Central memory CD8-positive, alpha-beta T cell (primary cell): Measurements from ENCODE around the gene CACNG4.

Experiments used
- ATAC-seq: fragments of 150-1000 bp; cut with Tn5 transposase; replicated peaks from 2 replicates; pipeline ENCODE4 v1.10.0; 2022; ENCODE audit warnings: mild to moderate bottlenecking, moderate FRiP score, moderate number of reproducible peaks; ENCODE audit not compliant: poor library complexity, severe bottlenecking; ENCODE audit errors: extremely low read depth
- DNase-seq, 2 donors: peaks; one replicate each; pipeline ENCODE4 v3.0.0; 2021; ENCODE audit warnings: low spot score in 2 of 2
- H3K27ac Mint-ChIP-seq: one replicate; pipeline ENCODE4 v1.8.0; 2022; ENCODE audit warnings: low read depth, mild to moderate bottlenecking, moderate library complexity, mixed read lengths
- H3K27me3 Mint-ChIP-seq: one replicate; pipeline ENCODE4 v1.8.0; 2022; ENCODE audit warnings: mixed read lengths
- H3K36me3 Mint-ChIP-seq: one replicate; pipeline ENCODE4 v1.8.0; 2022; ENCODE audit warnings: mild to moderate bottlenecking, moderate library complexity, mixed read lengths; ENCODE audit not compliant: insufficient read depth
- H3K4me1 Mint-ChIP-seq: one replicate; pipeline ENCODE4 v1.8.0; 2022; ENCODE audit warnings: mixed read lengths
- H3K4me3 Mint-ChIP-seq: one replicate; pipeline ENCODE4 v1.8.0; 2022; ENCODE audit warnings: mild to moderate bottlenecking, moderate library complexity, mixed read lengths
- H3K9me3 Mint-ChIP-seq: one replicate; pipeline ENCODE4 v1.8.0; 2022; ENCODE audit warnings: mixed read lengths

The CACNG4 gene

DNA sequence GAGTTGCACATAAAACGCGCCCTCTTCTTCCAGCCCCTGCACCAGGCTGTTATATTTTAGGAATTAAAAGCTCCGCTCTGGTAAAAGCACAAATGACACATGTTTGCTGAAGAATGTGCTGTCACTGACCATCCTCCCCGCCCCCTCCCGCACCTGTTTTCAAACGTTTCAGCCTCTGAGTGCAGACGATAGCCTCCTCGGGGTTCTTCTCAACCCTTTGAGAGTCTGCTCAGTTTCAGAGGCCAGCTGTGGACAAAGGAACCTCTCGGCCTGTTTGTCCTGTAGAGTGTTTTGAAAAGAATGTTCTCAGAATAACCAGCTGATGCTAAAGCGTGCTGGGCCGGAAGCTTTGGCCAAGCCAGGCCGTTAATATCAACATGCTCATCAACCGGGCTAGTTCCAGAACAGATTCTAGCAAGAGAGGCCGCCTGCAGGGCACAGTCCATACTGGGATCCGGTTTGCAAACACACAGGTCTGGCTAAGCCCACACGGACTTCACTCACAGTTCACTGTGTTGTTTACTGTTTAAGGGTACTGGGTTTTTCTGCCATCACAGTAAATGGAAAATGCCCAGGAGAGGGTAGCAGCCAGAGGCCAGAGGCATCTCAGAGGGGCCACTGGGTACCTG, 6.4 kb upstream of the CACNG4 start:
- Mint-ChIP-seq H3K9me3 (no peaks in the 10 kb centered on the region), H3K27me3 (peaks cover 35% of the 10 kb centered on the region), H3K36me3 (peaks cover 2% of the 10 kb centered on the region), H3K4me3 (no peak overlapping the region), H3K27ac (no peak overlapping the region), H3K4me1 (no peaks in the 10 kb centered on the region)
- no peak for ATAC-seq
- no peak for DNase-seq

- Mint-ChIP-seq H3K9me3 (no peaks in the 10 kb centered on the region), H3K27ac (no peak overlapping the region), H3K4me3 (no peak overlapping the region), H3K36me3 (peaks cover 2% of the 10 kb centered on the region), H3K4me1 (no peaks in the 10 kb centered on the region), H3K27me3 (peaks cover 48% of the 10 kb centered on the region)
- ATAC-seq = no peak
- DNase-seq = no peak
These were observed 4.7 kb upstream of the CACNG4 start for GRCh38 chr17:66959641-66960375.

GRCh38 chr17:66960613-66961012, 3.9 kb upstream of the CACNG4 start:
- Mint-ChIP-seq H3K9me3 (no peaks in the 10 kb centered on the region), H3K36me3 (peaks cover 2% of the 10 kb centered on the region), H3K4me3 (no peak overlapping the region), H3K4me1 (no peaks in the 10 kb centered on the region), H3K27me3 (peaks cover 48% of the 10 kb centered on the region), H3K27ac (no peak overlapping the region)
- ATAC-seq (no peak), DNase-seq (no peak)

GRCh38 chr17:66963521-66963908, 992 bp upstream of the CACNG4 start:
- Mint-ChIP-seq H3K27ac (no peak overlapping the region), H3K27me3 (peaks cover 75% of the 10 kb centered on the region), H3K4me3 (peak overlapping the region; percentile 64), H3K4me1 (peaks cover 9% of the 10 kb centered on the region), H3K36me3 (peaks cover 2% of the 10 kb centered on the region), H3K9me3 (no peaks in the 10 kb centered on the region)
- ATAC-seq = no peak
- no peak for DNase-seq

GRCh38 chr17:66964930-66965800, 658 bp downstream of the CACNG4 start:
- ATAC-seq = no peak
- no peak for DNase-seq
- Mint-ChIP-seq H3K4me3 (peak overlapping the region; percentile 59), H3K36me3 (peaks cover 2% of the 10 kb centered on the region), H3K27me3 (peaks cover 76% of the 10 kb centered on the region), H3K4me1 (peaks cover 9% of the 10 kb centered on the region), H3K9me3 (no peaks in the 10 kb centered on the region), H3K27ac (no peak overlapping the region)

GRCh38 chr17:66965801-66966262, 1.3 kb downstream of the CACNG4 start:
- H3K36me3 Mint-ChIP-seq = no peaks in the 10 kb centered on the region
- DNase-seq = no peak

DNA sequence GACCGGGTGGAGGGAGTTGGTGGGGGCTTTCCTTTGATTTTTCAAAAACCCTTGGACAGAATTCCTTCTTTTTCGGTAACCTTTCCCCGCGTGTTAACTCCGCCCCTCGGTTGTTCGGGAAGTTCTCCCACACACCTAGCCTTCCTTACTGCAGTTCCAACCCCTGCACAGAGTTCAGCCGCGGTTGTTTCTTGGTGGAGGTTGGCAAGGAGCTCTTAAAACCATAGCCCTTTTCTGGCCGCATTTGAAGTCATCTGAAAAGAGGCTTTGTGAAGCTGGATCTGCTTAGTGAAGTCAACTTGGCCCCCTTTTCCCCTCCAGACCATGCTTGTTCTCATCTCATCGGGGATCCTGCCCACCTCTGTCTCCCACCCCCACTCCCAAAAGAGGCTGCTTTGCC, 1.8 kb downstream of the CACNG4 start:
- H3K9me3 Mint-ChIP-seq = no peaks in the 10 kb centered on the region
- H3K27me3 Mint-ChIP-seq = peaks cover 80% of the 10 kb centered on the region
- DNase-seq = no peak
- peaks cover 9% of the 10 kb centered on the region for H3K4me1 Mint-ChIP-seq
- no peak for ATAC-seq
- H3K36me3 Mint-ChIP-seq = no peaks in the 10 kb centered on the region
- peak overlapping the region; percentile 59 for H3K4me3 Mint-ChIP-seq
- no peak overlapping the region for H3K27ac Mint-ChIP-seq

More at GRCh38 chr17:66965801-66966262, 1.3 kb downstream of the CACNG4 start:
- ATAC-seq = no peak
- H3K4me1 Mint-ChIP-seq = peaks cover 9% of the 10 kb centered on the region
- H3K9me3 Mint-ChIP-seq = no peaks in the 10 kb centered on the region
- H3K27me3 Mint-ChIP-seq = peaks cover 76% of the 10 kb centered on the region
- H3K27ac Mint-ChIP-seq = no peak overlapping the region
- H3K4me3 Mint-ChIP-seq = peak overlapping the region; percentile 59

- H3K4me3 Mint-ChIP-seq = peak overlapping the region; percentile 59
- no peaks in the 10 kb centered on the region for H3K36me3 Mint-ChIP-seq
- no peaks in the 10 kb centered on the region for H3K9me3 Mint-ChIP-seq
- ATAC-seq (no peak), DNase-seq (no peak)
- H3K4me1 Mint-ChIP-seq = peaks cover 9% of the 10 kb centered on the region
- H3K27me3 Mint-ChIP-seq = peaks cover 85% of the 10 kb centered on the region
- H3K27ac Mint-ChIP-seq = no peak overlapping the region
These were observed 2.4 kb downstream of the CACNG4 start for GRCh38 chr17:66966704-66967418.

- Mint-ChIP-seq H3K27ac (no peak overlapping the region), H3K27me3 (peaks cover 80% of the 10 kb centered on the region), H3K4me1 (peaks cover 9% of the 10 kb centered on the region), H3K36me3 (no peaks in the 10 kb centered on the region), H3K4me3 (no peak overlapping the region), H3K9me3 (no peaks in the 10 kb centered on the region)
- ATAC-seq (no peak), DNase-seq (no peak)
These were observed 3.5 kb downstream of the CACNG4 start for GRCh38 chr17:66967837-66968543.

DNA sequence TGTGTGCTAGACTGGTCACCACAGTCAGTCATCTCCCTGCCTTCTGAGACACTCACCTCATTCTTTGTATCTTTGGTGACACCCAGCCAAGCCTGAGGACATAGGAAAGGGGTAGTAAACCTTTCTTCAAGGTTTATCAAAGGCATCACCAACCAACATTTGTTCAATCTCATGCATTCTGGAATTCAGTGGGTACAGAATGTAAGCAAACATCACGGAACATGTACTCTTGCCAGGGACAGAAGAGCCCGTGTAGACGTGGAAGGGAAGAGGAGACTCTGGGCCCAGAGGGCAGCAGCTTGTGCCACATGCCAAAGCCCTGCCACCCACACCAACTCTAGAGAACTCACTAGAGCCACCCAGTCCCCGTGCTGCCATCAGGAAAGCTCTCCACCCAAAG, 4.4 kb downstream of the CACNG4 start:
- Mint-ChIP-seq H3K36me3 (no peaks in the 10 kb centered on the region), H3K27ac (no peak overlapping the region), H3K9me3 (no peaks in the 10 kb centered on the region), H3K27me3 (peaks cover 78% of the 10 kb centered on the region), H3K4me1 (peaks cover 9% of the 10 kb centered on the region), H3K4me3 (no peak overlapping the region)
- ATAC-seq (no peak), DNase-seq (no peak)

DNA sequence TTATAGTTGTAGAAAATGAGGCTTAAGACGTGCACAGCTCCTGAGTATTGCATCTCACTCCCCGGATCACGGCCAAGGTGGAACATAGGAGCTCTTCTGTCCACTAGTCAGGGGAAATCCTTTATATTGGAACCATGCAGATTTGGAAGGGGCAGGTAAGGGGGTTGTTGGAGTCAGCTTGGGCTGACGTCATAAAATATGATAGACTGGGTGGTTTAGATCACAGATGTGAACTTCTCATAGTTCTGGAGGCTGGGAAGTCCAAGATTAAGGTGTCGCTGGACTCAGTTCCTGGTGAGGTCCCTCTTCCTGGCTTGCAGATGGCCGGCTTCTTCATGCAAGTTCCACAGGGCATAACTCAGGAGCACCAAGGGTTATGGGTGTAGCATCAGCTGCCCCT, 5.6 kb downstream of the CACNG4 start:
- Mint-ChIP-seq H3K27me3 (peaks cover 83% of the 10 kb centered on the region), H3K4me3 (no peak overlapping the region), H3K36me3 (no peaks in the 10 kb centered on the region), H3K9me3 (no peaks in the 10 kb centered on the region), H3K27ac (no peak overlapping the region), H3K4me1 (peaks cover 9% of the 10 kb centered on the region)
- ATAC-seq = no peak
- DNase-seq = no peak

DNA sequence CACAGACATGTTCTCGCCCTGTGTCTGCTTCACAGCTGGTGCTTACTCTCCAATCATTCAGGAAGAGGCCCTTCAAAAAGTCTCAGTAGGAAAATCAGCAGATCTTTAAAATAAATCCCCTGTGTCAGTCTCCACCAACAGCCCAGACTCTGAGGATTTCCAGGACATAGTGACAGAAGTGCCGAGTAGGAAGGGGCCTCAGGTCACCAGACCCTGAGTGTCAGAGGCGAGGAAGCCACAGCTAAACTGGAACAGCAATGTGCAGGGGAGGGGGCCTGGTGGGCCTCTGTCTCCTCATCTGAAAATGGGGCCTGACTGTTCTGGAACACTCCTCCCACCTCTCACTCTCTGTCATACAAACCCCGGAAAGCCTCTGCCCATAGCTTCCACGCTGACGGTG, 6.3 kb downstream of the CACNG4 start:
- DNase-seq (no peak), ATAC-seq (no peak)
- Mint-ChIP-seq H3K27me3 (peaks cover 89% of the 10 kb centered on the region), H3K4me1 (peaks cover 9% of the 10 kb centered on the region), H3K9me3 (no peaks in the 10 kb centered on the region), H3K27ac (no peak overlapping the region), H3K4me3 (no peak overlapping the region), H3K36me3 (no peaks in the 10 kb centered on the region)
